Caco-2 (cell line): ENCODE data around the gene ZEB2. TPM values are rescaled to one million over a fixed set of nuclear protein-coding genes. Genes with fewer than 3 reads are reported as not detected.

Experiments used
- BruUV-seq: library from RNA; stranded (reverse); fragments of 400-500 nt; replicated peaks from 2 replicates; lab custom pipeline; 2021; lab: Mats Ljungman, UMichigan
- CTCF ChIA-PET: fragments of 300-600 bp; sonication (Branson Sonifier 250); formaldehyde crosslinking; loops from one replicate; lab custom pipeline; 2022; ENCODE audit warnings: antibody characterized with exemption; lab: Charles Lee
- POLR2A ChIA-PET: fragments of 300-600 bp; sonication (Branson Sonifier 250); formaldehyde crosslinking; loops from one replicate; lab custom pipeline; 2022; ENCODE audit warnings: antibody characterized with exemption; lab: Charles Lee
- DNase-seq, 2 experiments: peaks; one replicate each; pipeline versions ENCODE4 v3.0.0 to v3.0.0-alpha.2; 2020 to 2022
- H3K27me3 ChIP-seq: replicated peaks from 2 replicates; pipeline ENCODE4 v1.6.0; 2011; ENCODE audit warnings: low read length; ENCODE audit not compliant: control insufficient read depth, insufficient read depth
- H3K36me3 ChIP-seq: 2 replicates; pipeline ENCODE4 v1.5.1; 2011; ENCODE audit warnings: low read length; ENCODE audit not compliant: control insufficient read depth, insufficient read depth
- H3K4me1 ChIP-seq: fragments of 250-450 bp; sonication (Bioruptor Pico); 2 replicates; pipeline ENCODE4 v1.5.1; 2020; ENCODE audit warnings: mild to moderate bottlenecking
- H3K4me3 ChIP-seq: 2 replicates; pipeline ENCODE4 v1.5.1; 2011; ENCODE audit warnings: low read depth, mild to moderate bottlenecking, control low read depth, low read length
- H3K9me3 ChIP-seq: fragments of 250-450 bp; sonication (Bioruptor Pico); 2 replicates; pipeline ENCODE4 v1.5.1; 2020; ENCODE audit warnings: mild to moderate bottlenecking, moderate library complexity
- H3K27ac Mint-ChIP-seq: one replicate; pipeline ENCODE4 v1.8.0; 2022; ENCODE audit warnings: mixed read lengths; ENCODE audit not compliant: unreplicated experiment
- H3K27me3 Mint-ChIP-seq: one replicate; pipeline ENCODE4 v1.8.0; 2022; ENCODE audit warnings: mixed read lengths; ENCODE audit not compliant: insufficient read depth, unreplicated experiment
- H3K36me3 Mint-ChIP-seq: one replicate; pipeline ENCODE4 v1.8.0; 2022; ENCODE audit warnings: mild to moderate bottlenecking, mixed read lengths; ENCODE audit not compliant: insufficient read depth, unreplicated experiment
- H3K4me1 Mint-ChIP-seq: one replicate; pipeline ENCODE4 v1.8.0; 2022; ENCODE audit warnings: low read depth, mixed read lengths; ENCODE audit not compliant: unreplicated experiment
- H3K4me3 Mint-ChIP-seq: one replicate; pipeline ENCODE4 v1.8.0; 2022; ENCODE audit warnings: mild to moderate bottlenecking, moderate library complexity, mixed read lengths; ENCODE audit not compliant: unreplicated experiment
- H3K9me3 Mint-ChIP-seq: one replicate; pipeline ENCODE4 v1.8.0; 2022; ENCODE audit warnings: mixed read lengths; ENCODE audit not compliant: unreplicated experiment
- CTCF ChIP-seq, 2 experiments: fragments of 200-600 bp in 1 of 2; IDR thresholded peaks; 1 replicate in 1 of 2; 2 replicates in 1 of 2; pipeline versions ENCODE4 v1.5.1 to v1.8.0; 2011 to 2022; ENCODE audit warnings: antibody characterized with exemption in 1 of 2, control low read depth in 1 of 2, inconsistent platforms in 1 of 2, low read depth in 1 of 2, low read length in 1 of 2, mild to moderate bottlenecking in 1 of 2, moderate library complexity in 1 of 2; ENCODE audit not compliant: insufficient read depth in 1 of 2, severe bottlenecking in 1 of 2, unreplicated experiment in 1 of 2
- intact Hi-C: fragments of 100-400 bp; cut with micrococcal nuclease; formaldehyde crosslinking; loops from one replicate; pipeline ENCODE4 v1.10.0; 2022; ENCODE audit not compliant: unreplicated experiment
- total RNA-seq: library from RNA; stranded (reverse); gene quantifications from 2 replicates; pipeline ENCODE4 v1.2.3, GENCODE V29; 2022

ZEB2 gene
- total RNA-seq, 1 experiment from 2014 or later = not detected

GRCh38 chr2:144421606-144422510 lies 98.1 kb downstream of the ZEB2 start:
- Histone ChIP-seq H3K27me3 (no peaks in the 10 kb centered on the region), H3K4me3 (no peak overlapping the region), H3K9me3 (no peaks in the 10 kb centered on the region; the same call in 1 of the 2 replicates), H3K4me1 (no peaks in the 10 kb centered on the region), H3K36me3 (no peaks in the 10 kb centered on the region)
- intact Hi-C loops = no loop called here
- Mint-ChIP-seq H3K27ac (no peak overlapping the region), H3K27me3 (peaks cover 14% of the 10 kb centered on the region), H3K36me3 (no peaks in the 10 kb centered on the region), H3K4me3 (no peak overlapping the region), H3K4me1 (no peaks in the 10 kb centered on the region), H3K9me3 (no peaks in the 10 kb centered on the region)
- no peak for DNase-seq
- ChIA-PET POLR2A (no interaction called here), CTCF (interaction anchor here (0.7 kb wide), 2 partner anchors 335 to 1331 kb away, joined by 3 to 9 read pairs; no protein-coding TSS in a partner anchor)
- no peak for TF ChIP-seq CTCF (IDR thresholded peaks at IDR 0.05; ENCODE audit: insufficient read depth in 1 of 2, low read depth in 1 of 2, low read length in 1 of 2, severe bottlenecking in 1 of 2, unreplicated experiment in 1 of 2)
- no TSS peak for BruUV-seq

GRCh38 chr2:144419218-144419617 lies 100.7 kb downstream of the ZEB2 start:
- BruUV-seq = no TSS peak
- CTCF ChIA-PET = no interaction called here

More at GRCh38 chr2:144419218-144419617, 100.7 kb downstream of the ZEB2 start:
- intact Hi-C loops = no loop called here
- POLR2A ChIA-PET = no interaction called here
- H3K27me3 Mint-ChIP-seq = peaks cover 15% of the 10 kb centered on the region
- Histone ChIP-seq H3K4me3 (no peak overlapping the region), H3K27me3 (no peaks in the 10 kb centered on the region), H3K36me3 (no peaks in the 10 kb centered on the region), H3K4me1 (no peaks in the 10 kb centered on the region), H3K9me3 (no peaks in the 10 kb centered on the region; the same call in 1 of the 2 replicates)
- no peaks in the 10 kb centered on the region for H3K36me3 Mint-ChIP-seq
- no peaks in the 10 kb centered on the region for H3K9me3 Mint-ChIP-seq
- H3K4me1 Mint-ChIP-seq = no peaks in the 10 kb centered on the region
- no peak overlapping the region for H3K27ac Mint-ChIP-seq
- no peak for DNase-seq
- H3K4me3 Mint-ChIP-seq = no peak overlapping the region
- TF ChIP-seq CTCF (IDR thresholded peaks at IDR 0.05; ENCODE audit: insufficient read depth in 1 of 2, low read depth in 1 of 2, low read length in 1 of 2, severe bottlenecking in 1 of 2, unreplicated experiment in 1 of 2) = no peak
